HG02840 (cell line): Measurements from ENCODE around the gene CELA3A.
"Not testable (repeated sequence)": the region's sequence is repeated elsewhere in the genome, so short reads cannot be mapped to it uniquely, and the experiment has no call there.

Source experiments
- ATAC-seq: cut with Tn5 transposase; IDR thresholded peaks from one replicate; pipeline ENCODE4 v1.9.1; 2021; ENCODE audit warnings: mild to moderate bottlenecking, moderate library complexity, moderate number of reproducible peaks; ENCODE audit not compliant: unreplicated experiment, low FRiP score

CELA3A gene

DNA sequence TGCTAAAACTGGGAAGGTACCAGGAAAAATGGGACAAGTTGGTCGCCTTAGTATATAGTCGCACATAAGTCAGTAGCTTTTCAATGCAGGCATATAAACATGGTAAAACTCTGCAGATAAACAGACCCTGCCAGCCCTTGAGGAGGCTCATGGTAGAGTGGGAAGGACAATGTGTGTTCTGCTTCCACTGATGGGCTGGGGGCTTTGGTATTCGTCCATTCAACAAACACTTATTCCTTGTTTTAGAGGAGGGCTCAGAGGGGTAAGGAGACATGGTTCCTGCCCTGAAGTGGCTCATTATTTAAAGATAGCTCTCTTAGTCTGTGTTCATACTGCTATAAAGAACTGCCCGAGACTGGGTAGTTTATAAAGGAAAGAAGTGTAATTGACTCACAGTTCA lies 11.3 kb downstream of the CELA3A start:
- not testable (repeated sequence) for ATAC-seq

DNA sequence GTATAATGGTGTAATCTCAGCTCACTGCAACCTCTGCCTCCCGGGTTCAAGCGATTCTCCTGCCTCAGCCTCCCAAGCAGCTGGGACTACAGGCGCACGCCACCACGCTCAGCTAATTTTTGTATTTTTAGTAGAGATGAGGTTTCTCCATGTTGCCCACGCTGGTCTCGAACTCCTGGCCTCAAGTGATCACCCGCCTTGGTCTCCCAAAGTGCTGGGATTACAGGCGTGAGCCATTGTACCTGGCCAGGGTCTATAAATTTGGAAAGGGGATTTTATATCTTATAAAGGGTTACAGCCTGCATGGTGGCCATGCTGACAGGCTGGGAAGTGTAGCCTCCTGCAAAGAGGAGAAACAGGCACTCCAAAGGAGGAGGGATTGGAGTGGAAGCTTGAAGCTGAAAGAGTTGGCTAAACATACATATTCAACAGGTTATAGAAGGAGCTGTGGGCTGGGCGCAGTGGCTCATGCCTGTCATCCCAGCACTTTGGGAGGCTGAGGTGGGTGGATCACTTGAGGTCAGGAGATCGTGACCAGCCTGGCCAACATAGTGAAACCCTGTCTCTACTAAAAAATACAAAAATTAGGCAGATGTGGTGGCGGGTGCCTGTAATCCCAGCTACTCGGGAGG lies 13.2 kb downstream of the CELA3A start:
- not testable (repeated sequence) for ATAC-seq

DNA sequence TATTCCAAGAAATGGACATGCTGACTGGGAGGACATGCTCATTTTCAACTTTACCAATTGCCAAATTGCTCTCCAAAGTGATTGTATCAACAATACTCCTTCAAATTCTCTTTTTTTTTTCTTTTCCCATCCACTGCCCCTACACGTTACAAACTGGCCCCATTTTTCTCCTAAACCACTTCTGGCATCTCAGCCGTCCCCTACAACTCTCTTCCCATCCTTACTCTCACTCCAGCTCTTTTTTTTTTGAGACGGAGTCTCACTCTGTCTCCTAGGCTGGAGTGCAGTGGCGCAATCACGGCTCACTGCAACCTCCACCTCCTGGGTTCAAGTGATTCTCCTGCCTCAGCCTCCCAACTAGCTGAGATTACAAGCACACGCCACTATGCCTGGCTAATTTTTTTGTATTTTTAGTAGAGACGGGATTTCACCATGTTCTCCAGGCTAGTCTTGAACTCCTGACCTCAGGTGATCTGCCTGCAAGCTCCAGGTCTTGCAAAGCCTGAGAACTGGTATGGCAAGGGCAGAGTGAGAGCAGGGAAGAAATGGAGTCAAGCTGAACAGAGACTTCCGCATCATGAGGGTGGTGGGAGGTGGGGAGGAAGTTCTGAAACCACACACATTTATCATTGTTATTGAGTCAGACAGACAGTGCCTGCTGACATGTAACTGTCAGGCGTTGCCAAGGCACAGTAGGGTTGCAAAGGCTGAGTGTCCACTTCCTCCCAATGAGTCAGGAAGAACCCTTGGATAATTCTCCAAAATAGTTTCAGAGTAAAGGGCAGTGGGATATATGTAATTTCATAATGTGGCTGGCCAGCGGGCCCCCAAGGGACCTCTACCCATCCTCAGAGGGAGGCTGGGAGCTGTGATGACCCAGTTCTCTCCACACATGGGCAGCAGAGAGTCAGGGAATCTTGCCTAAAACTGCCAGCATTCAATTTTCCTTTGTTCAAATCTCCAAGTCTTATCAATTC lies 17.4 kb downstream of the CELA3A start:
- no peak for ATAC-seq

DNA sequence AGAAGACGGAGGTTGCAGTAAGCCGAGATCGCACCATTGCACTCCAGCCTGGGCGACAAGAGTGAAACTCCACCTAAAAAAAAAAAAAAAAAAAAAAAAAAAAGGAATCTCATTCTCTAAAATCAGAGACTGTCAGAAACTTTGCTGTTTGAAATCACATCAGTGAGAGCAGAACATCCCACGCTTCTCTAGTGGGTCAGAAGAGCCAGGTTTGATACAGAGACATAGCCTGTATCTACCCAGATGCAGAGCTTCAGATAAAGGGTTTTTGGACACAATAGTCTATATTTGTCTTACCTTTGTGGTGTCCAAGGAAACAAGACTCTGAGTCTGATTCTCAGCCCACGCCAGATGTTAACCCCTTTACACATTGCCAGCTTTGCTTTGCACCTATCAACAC lies 19.6 kb downstream of the CELA3A start:
- no peak for ATAC-seq

DNA sequence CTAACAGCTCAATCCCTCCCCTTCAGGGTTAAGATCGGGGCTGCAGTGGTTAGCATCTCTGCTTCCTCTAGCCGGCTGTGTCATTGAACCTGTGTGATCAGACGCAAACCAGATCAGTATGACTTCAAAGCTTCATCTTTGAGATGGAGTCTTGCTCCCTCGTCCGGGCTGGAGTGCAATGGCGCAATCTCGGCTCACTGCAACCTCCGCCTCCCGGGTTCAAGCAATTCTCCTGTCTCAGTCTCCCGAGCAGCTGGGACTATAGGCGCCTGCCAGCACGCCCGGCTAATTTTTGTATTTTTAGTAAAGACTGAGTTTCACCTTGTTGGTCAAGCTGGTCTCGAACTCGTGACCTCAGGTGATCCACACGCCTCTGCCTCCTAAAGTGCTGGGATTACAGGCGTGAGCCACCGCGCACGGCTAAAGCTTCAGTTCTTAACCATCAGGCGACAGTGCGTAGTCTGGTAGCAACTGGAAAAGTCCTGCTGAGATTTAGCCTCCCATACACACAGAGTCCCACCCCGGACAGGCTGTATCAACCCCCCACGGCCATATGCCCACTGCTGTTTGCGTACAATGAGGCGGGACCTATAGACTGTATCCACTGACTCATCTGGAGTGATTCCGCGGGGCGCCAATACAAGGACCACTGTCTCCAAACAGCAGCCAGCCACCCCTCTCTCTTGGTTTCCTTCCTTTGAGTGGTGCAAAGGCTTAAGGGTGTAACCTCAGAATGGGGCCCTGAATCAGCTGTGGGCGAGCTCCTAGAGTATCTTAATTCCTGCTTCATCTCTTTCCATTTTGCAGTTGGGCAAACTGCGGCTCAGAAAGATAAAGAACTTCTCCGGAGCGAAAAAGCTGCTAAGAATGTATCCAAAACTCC lies 23.3 kb downstream of the CELA3A start:
- peak; percentile 35 for ATAC-seq

DNA sequence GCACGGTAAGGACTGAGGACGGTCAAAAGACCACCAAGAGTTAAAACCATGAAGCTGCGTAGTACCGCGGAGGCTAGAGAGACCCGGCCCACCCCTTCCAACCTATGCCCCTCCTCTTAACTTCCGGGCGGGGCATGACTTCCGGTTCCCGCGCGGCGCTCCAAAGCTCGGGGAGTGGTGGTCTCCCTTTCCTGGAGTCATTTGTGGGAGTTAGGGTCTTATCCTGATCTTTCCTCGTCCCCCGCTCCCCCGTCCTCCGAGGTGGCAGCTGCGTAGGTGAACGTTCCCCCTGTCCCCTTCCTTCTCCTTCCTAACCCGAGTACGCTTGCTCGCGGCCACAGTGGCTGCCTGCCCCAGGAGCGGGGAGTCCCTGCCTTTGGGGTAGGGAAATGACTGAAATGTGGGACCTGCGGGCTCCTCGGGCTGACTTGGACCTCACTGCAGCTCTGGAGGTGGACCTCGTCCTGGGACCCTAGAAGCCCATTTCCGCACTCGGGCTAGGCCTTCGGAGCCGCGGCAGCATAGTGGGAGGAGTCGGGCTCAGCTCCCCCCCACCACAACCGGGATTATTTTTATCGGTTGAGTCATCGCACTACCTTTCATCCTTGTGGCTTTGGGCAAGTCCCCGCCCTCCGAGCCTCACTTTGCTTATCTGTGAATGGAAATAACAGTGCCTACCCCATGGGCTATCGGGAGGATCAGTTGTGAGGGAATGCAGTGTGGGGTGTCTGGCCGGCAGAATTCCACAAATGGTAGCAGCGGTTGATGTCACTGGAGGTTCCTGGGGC lies 24.1 kb downstream of the CELA3A start:
- peak; percentile 76 for ATAC-seq

DNA sequence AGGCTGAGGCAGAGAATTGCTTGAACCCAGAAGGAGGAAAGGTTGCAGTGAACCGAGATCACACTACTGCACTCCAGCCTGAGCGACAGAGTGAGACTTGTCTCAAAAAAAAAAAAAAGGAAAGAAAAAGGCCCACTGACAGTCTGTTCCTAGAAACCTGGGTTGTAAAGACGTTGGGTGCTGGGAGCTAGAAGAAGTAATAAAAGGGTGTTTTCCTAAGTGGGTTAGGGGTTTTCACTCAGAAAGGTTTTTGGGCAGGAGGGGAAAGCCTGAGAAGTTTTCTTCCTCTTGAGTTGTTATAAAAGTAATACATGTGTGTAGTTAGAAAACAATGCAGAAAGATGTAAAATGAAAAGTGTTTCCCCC lies 25.4 kb downstream of the CELA3A start:
- ATAC-seq = no peak

DNA sequence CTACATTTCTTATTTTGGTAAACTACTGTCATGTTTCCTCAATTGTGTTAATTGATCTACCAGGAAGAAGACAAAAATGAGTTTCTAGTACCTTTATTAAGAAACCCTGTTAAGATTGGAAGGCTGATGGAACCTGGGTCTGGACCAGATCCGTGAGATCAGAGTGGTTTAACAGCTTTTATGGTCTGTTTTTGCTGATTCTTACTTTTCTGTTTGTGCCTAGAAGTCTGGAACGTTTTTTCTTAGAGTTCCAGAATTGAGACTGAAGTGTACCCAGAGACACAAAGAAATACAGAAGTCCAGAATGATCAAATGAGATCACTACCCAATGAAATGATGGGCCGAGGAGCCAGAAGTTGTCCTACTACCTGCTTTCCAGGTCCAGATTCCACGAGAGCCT lies 28.6 kb downstream of the CELA3A start:
- ATAC-seq = no peak

DNA sequence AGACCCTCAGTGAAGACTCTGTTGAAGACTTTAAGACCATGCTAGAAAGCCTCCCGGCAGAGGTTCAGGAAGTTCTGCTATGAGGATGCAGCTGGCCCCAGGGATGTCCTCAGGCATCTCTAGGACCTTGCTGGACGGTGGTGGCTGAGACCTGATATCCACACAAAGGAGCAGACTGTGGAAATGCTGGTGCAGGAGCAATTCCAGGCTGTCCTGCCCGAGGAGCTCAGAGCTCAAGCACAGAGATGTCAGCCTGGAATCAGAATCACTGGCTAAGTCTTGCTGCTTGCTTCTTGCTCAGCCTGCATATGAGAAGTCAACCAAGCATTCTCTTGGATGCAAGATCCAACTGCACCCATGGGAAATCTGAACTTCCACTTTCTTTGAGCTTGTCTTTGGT lies 29.0 kb downstream of the CELA3A start:
- no peak for ATAC-seq

DNA sequence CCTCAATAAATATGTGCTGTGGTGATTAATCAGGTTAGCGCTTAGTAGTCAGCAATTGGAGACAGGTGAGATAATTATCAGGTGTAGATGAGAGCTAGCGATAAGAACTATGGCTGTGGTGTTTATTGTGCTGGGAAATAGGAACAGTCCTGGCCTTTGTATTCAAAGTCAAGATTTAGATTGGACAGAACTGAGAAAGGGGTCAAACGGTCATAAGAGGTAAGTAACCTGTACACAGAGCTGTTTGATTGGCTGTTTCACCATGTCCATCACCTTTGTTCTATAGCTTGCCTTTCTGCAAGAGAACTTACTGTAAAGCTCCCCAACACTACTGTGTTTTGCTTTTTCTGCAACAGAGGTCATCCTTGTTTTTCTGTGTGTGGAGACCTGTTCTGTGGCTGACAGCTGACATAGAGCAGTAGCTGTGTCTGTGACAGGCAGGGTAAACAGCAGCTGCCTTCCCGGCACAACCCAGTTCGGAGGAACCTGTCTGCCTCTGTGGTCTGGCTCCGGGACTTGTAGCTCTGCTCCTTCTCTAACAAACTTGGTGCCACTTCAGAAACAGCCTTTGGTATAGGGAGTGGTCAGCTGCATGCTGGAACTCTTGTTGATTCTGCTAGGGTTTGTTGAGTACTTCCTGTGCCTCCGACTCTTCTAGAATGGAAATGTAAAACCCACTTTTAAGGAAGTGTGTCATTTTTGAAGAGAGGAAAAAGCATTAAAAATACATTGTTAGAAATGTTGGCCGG lies 29.9 kb downstream of the CELA3A start:
- no peak for ATAC-seq

DNA sequence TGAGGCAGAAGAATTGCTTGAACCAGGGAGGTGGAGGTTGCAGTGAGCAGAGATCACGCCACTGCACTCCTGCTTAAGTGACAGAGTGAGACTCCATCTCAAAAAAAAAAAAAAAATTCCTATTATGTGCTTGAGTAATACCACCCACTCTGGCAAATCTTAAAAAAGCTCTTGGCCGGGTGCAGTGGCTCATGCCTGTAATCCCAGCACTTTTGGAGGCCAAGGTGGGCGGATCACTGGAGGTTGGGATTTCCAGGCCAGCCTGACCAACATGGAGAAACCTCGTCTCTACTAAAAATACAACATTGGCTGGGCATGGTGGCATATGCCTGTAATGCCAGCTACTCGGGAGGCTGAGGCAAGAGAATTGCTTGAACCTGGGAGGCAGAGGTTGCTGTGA lies 33.4 kb downstream of the CELA3A start:
- not testable (repeated sequence) for ATAC-seq

DNA sequence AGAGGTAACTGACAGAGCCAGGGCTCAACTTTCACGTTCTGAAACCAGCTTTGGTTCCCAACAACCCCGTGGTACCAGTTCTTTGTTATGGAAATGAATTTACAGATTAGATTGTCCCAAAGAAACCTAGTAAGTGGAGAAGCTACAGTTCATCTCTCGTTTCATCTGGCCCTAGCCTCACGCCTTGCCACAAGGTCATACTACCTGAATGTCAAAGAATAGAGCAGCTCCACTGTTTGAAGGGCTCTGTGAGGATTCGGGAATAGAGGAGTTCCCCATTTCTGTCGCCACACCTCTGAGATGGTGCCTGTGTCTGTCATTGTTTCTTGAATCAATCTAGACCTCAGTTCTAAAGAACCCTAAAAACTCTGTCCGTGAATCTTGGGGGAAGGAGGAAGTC lies 36.1 kb downstream of the CELA3A start:
- no peak for ATAC-seq

DNA sequence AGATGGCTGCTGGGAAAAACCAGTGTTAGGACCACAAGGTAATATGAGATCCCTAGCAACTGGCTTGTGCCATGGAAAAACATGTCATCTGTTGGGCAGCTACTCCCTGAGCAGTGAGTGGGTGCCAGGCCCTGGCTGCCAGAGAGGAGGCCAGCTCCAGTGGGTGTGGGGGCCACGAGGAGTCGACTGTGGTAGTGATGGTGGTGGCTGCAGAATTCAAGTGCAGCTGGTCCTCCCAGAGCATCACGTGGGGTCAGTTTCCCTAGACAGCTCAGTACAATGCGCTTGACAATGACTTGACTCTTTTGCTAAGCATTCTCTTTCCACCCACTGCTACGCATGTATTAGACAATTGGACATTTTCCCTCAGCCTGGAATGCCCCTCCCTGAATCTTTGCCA lies 36.6 kb downstream of the CELA3A start:
- ATAC-seq = no peak

DNA sequence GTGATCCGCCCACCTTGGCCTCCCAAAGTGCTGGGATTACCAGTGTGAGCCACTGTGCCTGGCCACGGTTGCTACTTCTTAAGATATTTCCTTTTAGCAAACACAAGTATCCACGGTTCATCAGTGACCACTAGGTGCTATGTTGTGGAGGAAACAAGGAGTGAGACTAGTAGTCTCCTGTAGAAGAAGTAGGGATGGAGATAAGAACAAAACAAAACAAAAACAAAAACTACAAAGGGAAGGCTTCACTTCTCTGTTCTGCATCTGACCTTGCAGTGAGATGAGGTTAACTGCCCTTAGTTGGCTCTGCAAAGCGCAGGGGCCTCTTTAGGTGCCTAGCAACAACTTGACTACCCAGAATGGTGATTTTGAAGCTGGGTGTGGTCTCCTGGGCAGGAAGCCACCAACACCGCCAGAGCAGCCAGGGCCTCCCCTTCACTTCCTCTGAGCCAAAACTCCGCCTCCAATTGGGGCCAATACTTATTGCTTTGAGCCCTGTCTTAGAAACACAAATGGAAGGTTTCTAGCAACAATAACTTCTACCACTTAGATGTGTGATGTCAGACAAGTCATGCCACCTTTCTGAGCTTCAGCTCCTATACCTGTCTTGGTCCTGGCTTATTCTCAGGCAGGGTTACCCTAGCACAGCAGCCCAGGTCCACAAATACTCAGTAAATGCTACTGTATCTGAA lies 38.3 kb downstream of the CELA3A start:
- ATAC-seq = peak; percentile 95

DNA sequence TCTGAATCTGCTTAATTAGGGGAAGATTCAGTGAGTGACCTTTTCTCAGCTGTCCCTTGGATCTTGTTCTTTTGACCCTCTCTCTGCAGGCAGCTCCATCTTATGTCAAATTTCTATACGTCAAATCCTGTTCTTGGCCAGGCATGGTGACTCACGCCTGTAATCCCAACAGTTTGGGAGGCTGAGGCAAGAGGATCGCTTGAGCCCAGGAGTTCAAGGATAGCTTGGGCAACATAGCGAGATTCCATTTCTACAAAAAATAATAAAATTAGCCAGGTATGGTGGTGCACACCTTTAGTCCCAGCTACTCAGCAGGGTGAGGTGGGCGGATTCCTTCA lies 38.8 kb downstream of the CELA3A start:
- no peak for ATAC-seq

DNA sequence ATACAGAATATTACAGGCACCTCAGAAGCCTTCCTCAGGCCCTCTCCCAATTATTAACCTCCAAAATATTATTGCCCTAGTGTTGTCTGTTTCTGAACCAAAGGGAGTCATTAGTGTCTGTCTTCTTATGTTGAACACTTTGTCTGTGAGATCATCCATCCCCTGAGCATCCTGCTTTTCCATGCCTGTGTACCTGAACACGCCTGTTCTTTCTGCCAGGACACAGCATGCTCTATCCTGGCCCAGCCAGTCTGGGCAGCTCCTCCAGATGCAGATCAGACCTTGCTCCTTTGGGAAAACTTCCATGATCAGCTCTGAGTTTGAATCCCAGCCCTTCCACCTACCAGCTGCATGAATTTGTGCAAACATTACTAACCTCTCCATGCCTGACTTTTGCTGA lies 40.0 kb downstream of the CELA3A start:
- ATAC-seq = no peak

DNA sequence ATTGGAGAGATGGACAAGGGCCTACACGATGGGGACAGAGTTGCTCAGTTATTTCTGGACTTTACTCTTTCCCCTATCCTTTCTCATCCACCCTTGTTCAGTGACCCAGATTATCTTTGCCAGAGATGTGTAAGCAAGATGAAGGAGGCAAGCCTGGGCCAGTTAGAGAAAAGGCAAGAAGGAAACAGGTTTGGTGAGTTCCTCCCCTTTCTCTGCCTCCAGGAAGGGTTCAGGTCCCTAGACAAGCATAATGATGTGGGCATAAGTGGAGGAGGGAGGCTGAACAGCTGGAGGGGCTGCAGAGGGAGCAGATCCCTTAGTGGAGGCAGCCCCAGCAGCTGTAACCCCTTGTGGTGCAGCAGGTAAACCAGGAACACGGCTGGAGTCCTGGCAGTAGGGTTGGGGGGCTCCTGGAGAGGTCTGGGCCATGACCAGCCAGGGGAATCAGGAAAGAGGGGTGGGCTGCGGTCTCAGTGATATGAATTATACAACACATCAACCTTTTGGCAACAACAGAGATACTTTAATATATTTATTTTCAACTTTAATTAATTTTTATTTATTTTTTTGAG lies 41.8 kb downstream of the CELA3A start:
- ATAC-seq = no peak

DNA sequence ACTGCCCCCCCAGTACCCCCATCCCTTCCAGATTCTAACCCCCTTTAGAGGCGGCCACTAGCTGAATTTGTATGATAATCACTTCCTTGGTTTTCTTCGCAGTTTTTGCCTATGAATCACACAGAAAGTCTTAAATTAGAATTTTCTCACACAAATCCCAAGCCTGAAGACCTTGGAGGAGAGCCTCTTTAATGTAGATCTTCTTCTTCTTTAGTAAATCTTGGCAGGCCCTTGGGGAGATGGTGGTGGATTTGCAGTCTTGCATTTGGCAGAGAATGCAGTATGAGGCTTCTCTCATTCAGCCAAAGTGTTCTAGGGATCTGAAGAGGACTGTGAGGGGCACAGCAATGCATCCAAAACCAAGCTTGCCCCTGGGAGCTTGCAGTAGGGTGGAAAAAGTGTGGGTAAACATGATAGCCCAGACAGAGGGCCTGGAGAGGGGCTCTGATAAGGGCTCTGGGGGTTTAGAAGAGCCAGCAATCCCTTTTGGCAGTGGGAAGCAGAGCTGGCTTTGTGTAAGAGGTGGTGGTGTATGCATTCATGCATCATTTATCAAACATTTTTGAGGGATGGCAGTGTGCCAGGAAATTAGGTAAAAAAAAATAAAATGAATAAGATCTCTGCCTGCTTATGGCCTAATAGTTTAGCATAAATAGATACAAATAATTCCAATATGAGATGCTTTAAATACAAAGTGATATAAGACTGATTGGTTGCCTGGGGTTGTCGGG lies 43.4 kb downstream of the CELA3A start:
- no peak for ATAC-seq
